H1 (cell line): ENCODE results near the gene KIF3B.

ENCODE experiments used
- CTCF ChIP-seq, 3 experiments: IDR thresholded peaks; 1 replicate in 2 of 3; 2 replicates in 1 of 3; pipeline versions ENCODE4 v1.5.1 to v1.6.1; 2011; ENCODE audit warnings: low read length in 3 of 3, mild to moderate bottlenecking in 3 of 3, inconsistent platforms in 2 of 3, low read depth in 1 of 3, moderate library complexity in 1 of 3; ENCODE audit not compliant: insufficient read depth in 1 of 3; ENCODE audit errors: control extremely low read depth in 1 of 3
- EZH2 ChIP-seq: fragments of 200-600 bp; sonication (generic); IDR thresholded peaks from 2 replicates; pipeline ENCODE4 v1.7.1; 2012; ENCODE audit warnings: low read depth, mild to moderate bottlenecking, moderate library complexity, low read length, inconsistent platforms; ENCODE audit not compliant: severe bottlenecking
- MAX ChIP-seq: IDR thresholded peaks from 2 replicates; pipeline ENCODE4 v1.6.1; 2012; ENCODE audit warnings: inconsistent platforms
- POLR2A ChIP-seq, 2 experiments: IDR thresholded peaks; 1 replicate in 1 of 2; 2 replicates in 1 of 2; pipeline ENCODE4 v1.6.1; 2011; ENCODE audit warnings: low read depth in 2 of 2, low read length in 2 of 2, mild to moderate bottlenecking in 2 of 2; ENCODE audit errors: control extremely low read depth in 1 of 2
- RAD21 ChIP-seq, 2 experiments: IDR thresholded peaks in 1 of 2; conservative IDR thresholded peaks in 1 of 2; 2 replicates each; pipeline ENCODE4 v1.6.1; 2011; ENCODE audit warnings: low read depth in 2 of 2, low read length in 2 of 2, improper control_type of control experiment in 1 of 2, inconsistent platforms in 1 of 2, mild to moderate bottlenecking in 1 of 2, moderate library complexity in 1 of 2
- SIN3A ChIP-seq, 2 experiments: IDR thresholded peaks in 1 of 2; conservative IDR thresholded peaks in 1 of 2; 2 replicates each; pipeline ENCODE4 v1.6.1; 2011 to 2012; ENCODE audit warnings: low read length in 2 of 2, improper control_type of control experiment in 1 of 2, low read depth in 1 of 2, mild to moderate bottlenecking in 1 of 2
- TAF1 ChIP-seq: IDR thresholded peaks from 2 replicates; pipeline ENCODE4 v1.6.1; 2011; ENCODE audit warnings: mild to moderate bottlenecking, low read depth, low read length
- USF2 ChIP-seq: IDR thresholded peaks from 2 replicates; pipeline ENCODE4 v1.6.1; 2011; ENCODE audit warnings: low read length, improper control_type of control experiment

- TF ChIP-seq MAX = no peak
- no peak for TF ChIP-seq TAF1
- TF ChIP-seq SIN3A (conservative IDR thresholded peaks at IDR 0.05 in 1 of 2, IDR thresholded peaks at IDR 0.05 in 1 of 2; ENCODE audit: low read depth in 1 of 2, low read length in 2 of 2) = no peak
- TF ChIP-seq POLR2A (IDR thresholded peaks at IDR 0.05; ENCODE audit: control extremely low read depth in 1 of 2, low read depth in 2 of 2, low read length in 2 of 2) = no peak
- no peak for TF ChIP-seq CTCF (IDR thresholded peaks at IDR 0.05; ENCODE audit: control extremely low read depth in 1 of 3, insufficient read depth in 1 of 3, low read depth in 1 of 3, low read length in 3 of 3)
- TF ChIP-seq USF2 = no peak
- TF ChIP-seq EZH2 = no peak
- TF ChIP-seq RAD21 (IDR thresholded peaks at IDR 0.05 in 1 of 2, conservative IDR thresholded peaks at IDR 0.05 in 1 of 2; ENCODE audit: low read depth in 2 of 2, low read length in 2 of 2) = no peak
Observed at GRCh38 chr20:32368323-32368722, 90.9 kb downstream of the KIF3B start.
